ENCODE data around the gene EHMT1. TPM values are rescaled to one million over a fixed set of nuclear protein-coding genes. Genes with fewer than 3 reads are reported as not detected.
A peak's percentile ranks its signal among the peaks of the same experiment; 100 is the strongest.

The EHMT1 gene
- total RNA-seq, 1 donor from 2014 or later = 59.9 TPM

GRCh38 chr9:137670391-137671195 is 51.8 kb downstream of the EHMT1 start:
- TF ChIP-seq, protein P1, sequence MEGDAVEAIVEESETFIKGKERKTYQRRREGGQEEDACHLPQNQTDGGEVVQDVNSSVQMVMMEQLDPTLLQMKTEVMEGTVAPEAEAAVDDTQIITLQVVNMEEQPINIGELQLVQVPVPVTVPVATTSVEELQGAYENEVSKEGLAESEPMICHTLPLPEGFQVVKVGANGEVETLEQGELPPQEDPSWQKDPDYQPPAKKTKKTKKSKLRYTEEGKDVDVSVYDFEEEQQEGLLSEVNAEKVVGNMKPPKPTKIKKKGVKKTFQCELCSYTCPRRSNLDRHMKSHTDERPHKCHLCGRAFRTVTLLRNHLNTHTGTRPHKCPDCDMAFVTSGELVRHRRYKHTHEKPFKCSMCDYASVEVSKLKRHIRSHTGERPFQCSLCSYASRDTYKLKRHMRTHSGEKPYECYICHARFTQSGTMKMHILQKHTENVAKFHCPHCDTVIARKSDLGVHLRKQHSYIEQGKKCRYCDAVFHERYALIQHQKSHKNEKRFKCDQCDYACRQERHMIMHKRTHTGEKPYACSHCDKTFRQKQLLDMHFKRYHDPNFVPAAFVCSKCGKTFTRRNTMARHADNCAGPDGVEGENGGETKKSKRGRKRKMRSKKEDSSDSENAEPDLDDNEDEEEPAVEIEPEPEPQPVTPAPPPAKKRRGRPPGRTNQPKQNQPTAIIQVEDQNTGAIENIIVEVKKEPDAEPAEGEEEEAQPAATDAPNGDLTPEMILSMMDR (IDR thresholded peaks at IDR 0.05; ENCODE audit: insufficient read depth, low read length, poor library complexity, severe bottlenecking) = no peak
- peak; percentile 29 for DNase-seq (ENCODE audit: low read depth)
- H3K27me3 ChIP-seq (ENCODE audit: control insufficient read depth, insufficient read depth, low read length) = no peaks in the 10 kb centered on the region
- H3K4me3 ChIP-seq (ENCODE audit: low read depth, low read length) = no peak overlapping the region
- peaks cover 1% of the 10 kb centered on the region for H3K36me3 ChIP-seq (ENCODE audit: control insufficient read depth, insufficient read depth, low read length)

GRCh38 chr9:137671196-137671538 is 52.4 kb downstream of the EHMT1 start:
- TF ChIP-seq, protein P1 (IDR thresholded peaks at IDR 0.05; ENCODE audit: insufficient read depth, low read length, poor library complexity, severe bottlenecking) = no peak
- Histone ChIP-seq H3K4me3 (ENCODE audit: low read depth, low read length) (no peak overlapping the region), H3K36me3 (ENCODE audit: control insufficient read depth, insufficient read depth, low read length) (peaks cover 1% of the 10 kb centered on the region), H3K27me3 (ENCODE audit: control insufficient read depth, insufficient read depth, low read length) (no peaks in the 10 kb centered on the region)
- no peak for DNase-seq (ENCODE audit: low read depth)

DNA sequence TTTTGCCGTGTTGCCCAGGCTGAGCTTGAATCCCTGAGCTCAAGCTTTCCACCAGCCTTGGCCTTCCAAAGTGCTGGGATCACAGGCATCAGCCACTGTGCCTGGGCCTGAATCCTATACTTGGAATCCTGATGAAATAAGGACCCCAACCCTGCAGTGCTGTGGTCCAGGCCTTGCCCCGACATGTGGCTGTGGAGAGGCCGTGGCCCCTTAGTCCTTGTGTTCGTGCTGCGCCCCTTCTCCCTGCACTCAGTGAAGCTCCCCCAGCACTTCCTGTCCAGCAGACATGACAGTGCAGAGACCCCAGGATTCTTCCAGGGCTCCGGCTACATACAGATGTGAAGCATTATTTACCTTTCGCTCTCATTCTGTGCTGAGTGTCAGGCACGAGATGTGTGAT is 52.9 kb downstream of the EHMT1 start:
- no peaks in the 10 kb centered on the region for H3K36me3 ChIP-seq (ENCODE audit: control insufficient read depth, insufficient read depth, low read length)
- no peak overlapping the region for H3K4me3 ChIP-seq (ENCODE audit: low read depth, low read length)
- DNase-seq (ENCODE audit: low read depth) = no peak
- no peaks in the 10 kb centered on the region for H3K27me3 ChIP-seq (ENCODE audit: control insufficient read depth, insufficient read depth, low read length)
- TF ChIP-seq, protein P1 (IDR thresholded peaks at IDR 0.05; ENCODE audit: insufficient read depth, low read length, poor library complexity, severe bottlenecking) = no peak

DNA sequence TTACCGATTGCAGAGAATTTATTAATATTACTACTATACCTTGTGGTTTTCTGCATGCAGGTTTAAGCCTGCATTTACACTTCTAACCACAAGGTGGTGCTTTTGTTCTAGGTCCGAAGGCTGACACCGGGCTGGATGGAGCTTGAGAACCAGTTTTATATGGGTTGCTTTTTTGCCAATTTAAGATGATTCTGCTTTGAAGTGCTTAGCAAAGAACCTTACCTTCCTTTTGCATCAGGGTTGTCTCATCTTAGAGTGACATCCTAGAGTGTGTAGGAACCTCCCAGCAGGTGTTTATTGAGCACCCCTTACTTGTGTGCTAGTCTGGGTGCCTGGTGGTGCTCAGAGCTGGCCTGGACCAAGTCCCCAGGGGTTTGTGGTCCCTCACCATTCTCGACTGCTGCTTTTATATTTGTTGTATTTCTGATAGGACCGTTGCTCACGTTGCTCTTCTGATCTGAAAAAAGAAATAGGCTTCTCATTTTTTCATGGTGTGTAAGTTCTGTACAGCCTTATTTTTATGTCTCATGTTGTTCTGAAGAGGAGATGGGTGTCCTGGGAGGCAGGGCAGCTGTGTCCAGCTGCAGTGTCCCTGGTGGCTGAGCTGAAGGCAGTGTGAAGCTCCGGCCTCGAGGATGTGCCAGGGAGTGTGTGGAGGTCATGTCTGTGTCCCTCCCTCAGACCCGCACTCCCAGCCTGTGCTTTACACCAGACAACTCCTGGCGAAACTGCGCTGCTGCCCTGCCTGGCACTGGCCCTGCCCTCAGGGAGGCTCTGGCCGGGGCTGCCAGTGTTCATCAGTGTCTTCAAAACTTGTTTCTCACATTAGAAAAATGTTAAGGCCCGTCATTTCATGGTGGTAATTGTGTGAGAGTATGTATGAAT is 54.3 kb downstream of the EHMT1 start:
- Histone ChIP-seq H3K27me3 (ENCODE audit: control insufficient read depth, insufficient read depth, low read length) (no peaks in the 10 kb centered on the region), H3K36me3 (ENCODE audit: control insufficient read depth, insufficient read depth, low read length) (no peaks in the 10 kb centered on the region), H3K4me3 (ENCODE audit: low read depth, low read length) (no peak overlapping the region)
- TF ChIP-seq, protein P1 (IDR thresholded peaks at IDR 0.05; ENCODE audit: insufficient read depth, low read length, poor library complexity, severe bottlenecking) = peak; percentile 83
- peak; percentile 23 for DNase-seq (ENCODE audit: low read depth)

- H3K36me3 ChIP-seq (ENCODE audit: control insufficient read depth, insufficient read depth, low read length) = no peaks in the 10 kb centered on the region
- no peaks in the 10 kb centered on the region for H3K27me3 ChIP-seq (ENCODE audit: control insufficient read depth, insufficient read depth, low read length)
- TF ChIP-seq, protein P1 (IDR thresholded peaks at IDR 0.05; ENCODE audit: insufficient read depth, low read length, poor library complexity, severe bottlenecking) = no peak
Measured at GRCh38 chr9:137673886-137674285, 55.1 kb downstream of the EHMT1 start.

More at GRCh38 chr9:137673886-137674285, 55.1 kb downstream of the EHMT1 start:
- DNase-seq (ENCODE audit: low read depth) = no peak
- no peak overlapping the region for H3K4me3 ChIP-seq (ENCODE audit: low read depth, low read length)

Measured in kidney epithelial cell (primary cell).